WTC11 (cell line): ENCODE results near the gene UBE2V1. TPM values are rescaled to one million over a fixed set of nuclear protein-coding genes. Genes with fewer than 3 reads are reported as not detected.

Source experiments
- ATAC-seq: fragments of 200-7000 bp; cut with Tn5 transposase; 2 replicates; pipeline ENCODE4 v1.10.0; 2021; ENCODE audit warnings: mild to moderate bottlenecking, moderate library complexity
- CTCF ChIA-PET: fragments of 300-600 bp; sonication (Branson Sonifier 250); formaldehyde crosslinking; loops from one replicate; lab custom pipeline; 2021; ENCODE audit warnings: antibody characterized with exemption; lab: Charles Lee
- POLR2A ChIA-PET: fragments of 350-600 bp; sonication (Branson Sonifier 250); formaldehyde crosslinking; loops from one replicate; lab custom pipeline; 2021; ENCODE audit warnings: antibody characterized with exemption; lab: Charles Lee
- DNase-seq: peaks from one replicate; pipeline ENCODE4 v3.0.0; 2021; ENCODE audit warnings: low spot score
- H3K27ac Mint-ChIP-seq: 2 replicates; pipeline ENCODE4 v1.8.0; 2021; ENCODE audit warnings: mixed read lengths
- H3K27me3 Mint-ChIP-seq: 2 replicates; pipeline ENCODE4 v1.8.0; 2021; ENCODE audit warnings: low read depth, mild to moderate bottlenecking, moderate library complexity, mixed read lengths
- H3K36me3 Mint-ChIP-seq: 2 replicates; pipeline ENCODE4 v1.8.0; 2021; ENCODE audit warnings: mixed read lengths
- H3K4me1 Mint-ChIP-seq: 2 replicates; pipeline ENCODE4 v1.8.0; 2022; ENCODE audit warnings: mixed read lengths
- H3K4me3 Mint-ChIP-seq: 2 replicates; pipeline ENCODE4 v1.8.0; 2021; ENCODE audit warnings: mild to moderate bottlenecking, moderate library complexity, mixed read lengths
- H3K9me3 Mint-ChIP-seq: 2 replicates; pipeline ENCODE4 v1.8.0; 2021; ENCODE audit warnings: mixed read lengths
- ARID4B ChIP-seq: sonication (generic); formaldehyde crosslinking; IDR thresholded peaks from 2 replicates; pipeline ENCODE4 v1.8.0; 2023; ENCODE audit warnings: missing genetic modification reagents, mild to moderate bottlenecking, borderline replicate concordance
- ATF2 ChIP-seq: sonication (generic); formaldehyde crosslinking; IDR thresholded peaks from 2 replicates; pipeline ENCODE4 v1.8.1; 2022; ENCODE audit warnings: low read depth, missing genetic modification reagents, borderline replicate concordance
- ATF3 ChIP-seq: sonication (generic); formaldehyde crosslinking; conservative IDR thresholded peaks from 2 replicates; pipeline ENCODE4 v1.8.1; 2022; ENCODE audit warnings: mild to moderate bottlenecking, missing genetic modification reagents
- CBFB ChIP-seq: sonication (generic); formaldehyde crosslinking; IDR thresholded peaks from 2 replicates; pipeline ENCODE4 v1.8.1; 2022; ENCODE audit warnings: mild to moderate bottlenecking, low read depth, missing genetic modification reagents
- CDX4 ChIP-seq: fragments of 250-450 bp; sonication (Bioruptor Pico); IDR thresholded peaks from 2 replicates; pipeline ENCODE4 v1.9.0; 2021; ENCODE audit warnings: moderate library complexity, mild to moderate bottlenecking, inconsistent platforms, borderline replicate concordance
- ESRRA ChIP-seq: sonication (generic); formaldehyde crosslinking; IDR thresholded peaks from 2 replicates; pipeline ENCODE4 v1.8.1; 2022; ENCODE audit warnings: mild to moderate bottlenecking, missing genetic modification reagents, borderline replicate concordance
- FOXK1 ChIP-seq: sonication (generic); formaldehyde crosslinking; IDR thresholded peaks from 2 replicates; pipeline ENCODE4 v1.8.0; 2022; ENCODE audit warnings: mild to moderate bottlenecking, moderate library complexity, missing genetic modification reagents
- GRHL2 ChIP-seq: fragments of 250-450 bp; sonication (Bioruptor Pico); IDR thresholded peaks from 2 replicates; pipeline ENCODE4 v1.8.0; 2022; ENCODE audit warnings: mild to moderate bottlenecking, moderate library complexity; ENCODE audit not compliant: insufficient replicate concordance, severe bottlenecking
- GTF2I ChIP-seq: fragments of 250-450 bp; sonication (Bioruptor Pico); conservative IDR thresholded peaks from 2 replicates; pipeline ENCODE4 v1.4.0; 2021; ENCODE audit warnings: mild to moderate bottlenecking
- HMGA2 ChIP-seq: fragments of 250-450 bp; sonication (Bioruptor Pico); IDR thresholded peaks from 2 replicates; pipeline ENCODE4 v1.4.0; 2021; ENCODE audit warnings: mild to moderate bottlenecking, moderate library complexity
- HMGXB4 ChIP-seq: sonication (generic); formaldehyde crosslinking; IDR thresholded peaks from 2 replicates; pipeline ENCODE4 v1.8.1; 2023; ENCODE audit warnings: mild to moderate bottlenecking, moderate library complexity, missing genetic modification reagents
- IRF2 ChIP-seq: sonication (generic); formaldehyde crosslinking; IDR thresholded peaks from 2 replicates; pipeline ENCODE4 v1.8.0; 2022; ENCODE audit warnings: low read depth, missing genetic modification reagents, borderline replicate concordance
- JUN ChIP-seq: sonication (generic); formaldehyde crosslinking; IDR thresholded peaks from 2 replicates; pipeline ENCODE4 v1.8.0; 2023; ENCODE audit warnings: mild to moderate bottlenecking, missing genetic modification reagents
- MAX ChIP-seq: sonication (generic); formaldehyde crosslinking; IDR thresholded peaks from 2 replicates; pipeline ENCODE4 v1.8.0; 2022; ENCODE audit warnings: mild to moderate bottlenecking, missing genetic modification reagents
- MLX ChIP-seq: sonication (generic); formaldehyde crosslinking; IDR thresholded peaks from 2 replicates; pipeline ENCODE4 v1.8.1; 2023; ENCODE audit warnings: mild to moderate bottlenecking, missing genetic modification reagents, moderate library complexity
- NFE2L1 ChIP-seq: sonication (generic); formaldehyde crosslinking; IDR thresholded peaks from 2 replicates; pipeline ENCODE4 v1.8.1; 2023; ENCODE audit warnings: missing genetic modification reagents
- PRRX2 ChIP-seq: fragments of 250-450 bp; sonication (Bioruptor Pico); IDR thresholded peaks from 2 replicates; pipeline ENCODE4 v1.8.0; 2021; ENCODE audit warnings: mild to moderate bottlenecking
- RORB ChIP-seq: fragments of 250-450 bp; sonication (Bioruptor Pico); IDR thresholded peaks from 2 replicates; pipeline ENCODE4 v1.9.0; 2021; ENCODE audit warnings: mild to moderate bottlenecking
- SP1 ChIP-seq: sonication (generic); formaldehyde crosslinking; conservative IDR thresholded peaks from 2 replicates; pipeline ENCODE4 v1.8.1; 2022; ENCODE audit warnings: missing genetic modification reagents
- TEAD4 ChIP-seq: sonication (generic); formaldehyde crosslinking; IDR thresholded peaks from 2 replicates; pipeline ENCODE4 v1.8.0; 2022; ENCODE audit warnings: mild to moderate bottlenecking, missing genetic modification reagents
- ZNF232 ChIP-seq: sonication (generic); formaldehyde crosslinking; IDR thresholded peaks from 2 replicates; pipeline ENCODE4 v1.8.0; 2022; ENCODE audit warnings: mild to moderate bottlenecking, missing genetic modification reagents
- ZNF317 ChIP-seq: sonication (generic); formaldehyde crosslinking; IDR thresholded peaks from 2 replicates; pipeline ENCODE4 v1.8.1; 2023; ENCODE audit warnings: low read depth, mild to moderate bottlenecking, moderate library complexity, missing genetic modification reagents, borderline replicate concordance
- ZNF671 ChIP-seq: fragments of 250-450 bp; sonication (Bioruptor Pico); IDR thresholded peaks from 2 replicates; pipeline ENCODE4 v1.8.0; 2021; ENCODE audit warnings: mild to moderate bottlenecking
- ZSCAN18 ChIP-seq: fragments of 250-450 bp; sonication (Bioruptor Pico); IDR thresholded peaks from 2 replicates; pipeline ENCODE4 v2.1.2; 2022; ENCODE audit warnings: mild to moderate bottlenecking, moderate library complexity
- total RNA-seq: library from RNA; stranded (reverse); gene quantifications from 3 replicates; pipeline ENCODE4 v1.2.3, GENCODE V29; 2021

The UBE2V1 gene
- total RNA-seq, 1 experiment from 2014 or later = 144 TPM

- TF ChIP-seq HMGXB4 (CRISPR knock-in tag) (no peak), ARID4B (CRISPR knock-in tag) (no peak), RORB (CRISPR knock-in tag) (no peak), ZNF317 (CRISPR knock-in tag) (no peak), NFE2L1 (no peak), ATF3 (CRISPR knock-in tag) (no peak)
Observed at GRCh38 chr20:50061151-50062005, 51.6 kb downstream of the UBE2V1 start (continued).

- POLR2A ChIA-PET = no interaction called here
- no peak for ATAC-seq
- DNase-seq = no peak
- no peaks in the 10 kb centered on the region for H3K9me3 Mint-ChIP-seq
- no peak overlapping the region for H3K4me3 Mint-ChIP-seq
- H3K27ac Mint-ChIP-seq = no peak overlapping the region
- peaks cover 13% of the 10 kb centered on the region for H3K4me1 Mint-ChIP-seq
- H3K27me3 Mint-ChIP-seq = no peaks in the 10 kb centered on the region
- CTCF ChIA-PET = interaction anchor here (0.5 to 1.6 kb wide), 3 partner anchors 12 to 80 kb away, joined by 5 to 8 read pairs (median 6); no protein-coding TSS in a partner anchor
- H3K36me3 Mint-ChIP-seq = no peaks in the 10 kb centered on the region
- TF ChIP-seq MAX (CRISPR knock-in tag) (no peak), FOXK1 (CRISPR knock-in tag) (no peak), ZNF671 (CRISPR knock-in tag) (no peak), TEAD4 (CRISPR knock-in tag) (no peak), ZSCAN18 (no peak), ESRRA (CRISPR knock-in tag) (no peak), RORB (CRISPR knock-in tag) (no peak), IRF2 (CRISPR knock-in tag) (no peak), ATF2 (CRISPR knock-in tag) (no peak), PRRX2 (CRISPR knock-in tag) (no peak), MLX (no peak), GRHL2 (no peak), SP1 (CRISPR knock-in tag) (no peak), JUN (CRISPR knock-in tag) (no peak), GTF2I (no peak), ZNF232 (no peak), HMGA2 (CRISPR knock-in tag) (no peak), CBFB (CRISPR knock-in tag) (no peak), CDX4 (CRISPR knock-in tag) (no peak)
Observed at GRCh38 chr20:50058662-50059402, 54.1 kb downstream of the UBE2V1 start.
